ENCODE measurements around the gene WWC2.

Gene WWC2

GRCh38 chr4:183197140-183197539 is 98.1 kb downstream of the WWC2 start:
- no peak for DNase-seq (ENCODE audit: low read depth in 3 of 3, low spot score in 1 of 3)

- DNase-seq (ENCODE audit: low read depth in 3 of 3, low spot score in 1 of 3): no peak
Observed at GRCh38 chr4:183200453-183200852, 101.4 kb downstream of the WWC2 start.

GRCh38 chr4:183201331-183201730 is 102.3 kb downstream of the WWC2 start:
- no peak for DNase-seq (ENCODE audit: low read depth in 3 of 3, low spot score in 1 of 3)

GRCh38 chr4:183202523-183202922 is 103.5 kb downstream of the WWC2 start:
- DNase-seq (ENCODE audit: low read depth in 3 of 3, low spot score in 1 of 3): no peak

- no peak for DNase-seq (ENCODE audit: low read depth in 3 of 3, low spot score in 1 of 3)
Observed at GRCh38 chr4:183204793-183205192, 105.7 kb downstream of the WWC2 start.

GRCh38 chr4:183205193-183205592 is 106.1 kb downstream of the WWC2 start:
- DNase-seq (ENCODE audit: low read depth in 3 of 3, low spot score in 1 of 3): no peak

GRCh38 chr4:183205709-183206108 is 106.7 kb downstream of the WWC2 start:
- no peak for DNase-seq (ENCODE audit: low read depth in 3 of 3, low spot score in 1 of 3)

- DNase-seq (ENCODE audit: low read depth in 3 of 3, low spot score in 1 of 3): no peak
Observed at GRCh38 chr4:183211533-183211932, 112.5 kb downstream of the WWC2 start.

- no peak for DNase-seq (ENCODE audit: low read depth in 3 of 3, low spot score in 1 of 3)
Observed at GRCh38 chr4:183213996-183214395, 114.9 kb downstream of the WWC2 start.

- no peak for DNase-seq (ENCODE audit: low read depth in 3 of 3, low spot score in 1 of 3)
Observed at GRCh38 chr4:183214912-183215488, 115.9 kb downstream of the WWC2 start.

- no peak for DNase-seq (ENCODE audit: low read depth in 3 of 3, low spot score in 1 of 3)
Observed at GRCh38 chr4:183220236-183220635, 121.2 kb downstream of the WWC2 start.

GRCh38 chr4:183223053-183223452 is 124.0 kb downstream of the WWC2 start:
- no peak for DNase-seq (ENCODE audit: low read depth in 3 of 3, low spot score in 1 of 3)

GRCh38 chr4:183229397-183229796 is 130.3 kb downstream of the WWC2 start:
- DNase-seq (ENCODE audit: low read depth in 3 of 3, low spot score in 1 of 3): no peak

- no peak for DNase-seq (ENCODE audit: low read depth in 3 of 3, low spot score in 1 of 3)
Observed at GRCh38 chr4:183240581-183241321, 141.7 kb downstream of the WWC2 start.

GRCh38 chr4:183241322-183241640 is 142.2 kb downstream of the WWC2 start:
- no peak for DNase-seq (ENCODE audit: low read depth in 3 of 3, low spot score in 1 of 3)

- no peak for DNase-seq (ENCODE audit: low read depth in 3 of 3, low spot score in 1 of 3)
Observed at GRCh38 chr4:183241721-183242151, 142.7 kb downstream of the WWC2 start.

- DNase-seq (ENCODE audit: low read depth in 3 of 3, low spot score in 1 of 3): no peak
Observed at GRCh38 chr4:183242291-183242690, 143.2 kb downstream of the WWC2 start.

- no peak for DNase-seq (ENCODE audit: low read depth in 3 of 3, low spot score in 1 of 3)
Observed at GRCh38 chr4:183244019-183244418, 145.0 kb downstream of the WWC2 start.

GRCh38 chr4:183244506-183244905 is 145.4 kb downstream of the WWC2 start:
- DNase-seq (ENCODE audit: low read depth in 3 of 3, low spot score in 1 of 3): no peak

GRCh38 chr4:183248201-183248600 is 149.1 kb downstream of the WWC2 start:
- DNase-seq (ENCODE audit: low read depth in 3 of 3, low spot score in 1 of 3): no peak

GRCh38 chr4:183249854-183250253 is 150.8 kb downstream of the WWC2 start:
- no peak for DNase-seq (ENCODE audit: low read depth in 3 of 3, low spot score in 1 of 3)

GRCh38 chr4:183250831-183251230 is 151.8 kb downstream of the WWC2 start:
- DNase-seq (ENCODE audit: low read depth in 3 of 3, low spot score in 1 of 3): no peak

- DNase-seq (ENCODE audit: low read depth in 3 of 3, low spot score in 1 of 3): no peak
Observed at GRCh38 chr4:183252959-183253358, 153.9 kb downstream of the WWC2 start.

All from stimulated activated CD4-positive, alpha-beta T cell treated with anti-CD3 and anti-CD28 coated beads, TNF-alpha, amount 100 ng/mL, for 1 hour (primary cell).